PFSK-1 (cell line): ENCODE measurements around the gene NRXN3.

Experiments
- FOXP2 ChIP-seq: optimal IDR thresholded peaks from 2 replicates; pipeline ENCODE3; 2011; ENCODE audit warnings: borderline replicate concordance, control low read depth, inconsistent platforms; ENCODE audit not compliant: insufficient read depth; ENCODE audit errors: extremely low read length, extremely low read depth
- POLR2AphosphoS5 ChIP-seq: IDR thresholded peaks from 2 replicates; pipeline ENCODE4 v1.6.1; 2012; ENCODE audit warnings: low read depth, mild to moderate bottlenecking, control low read depth, low read length, moderate library complexity
- REST ChIP-seq, 2 experiments: IDR thresholded peaks; 2 replicates each; pipeline versions ENCODE4 v1.6.1 to v1.8.0; 2011 to 2012; ENCODE audit warnings: low read depth in 2 of 2, low read length in 2 of 2, control low read depth in 1 of 2, inconsistent platforms in 1 of 2, mild to moderate bottlenecking in 1 of 2, moderate library complexity in 1 of 2; ENCODE audit not compliant: insufficient read depth in 1 of 2
- SIN3A ChIP-seq: IDR thresholded peaks from 2 replicates; pipeline ENCODE4 v1.6.1; 2012; ENCODE audit warnings: mild to moderate bottlenecking, low read length, moderate library complexity, borderline replicate concordance; ENCODE audit not compliant: insufficient read depth
- TAF1 ChIP-seq: IDR thresholded peaks from 2 replicates; pipeline ENCODE4 v1.6.1; 2012; ENCODE audit warnings: low read length, control low read depth, borderline replicate concordance; ENCODE audit not compliant: insufficient read depth

- TF ChIP-seq POLR2AphosphoS5 = no peak
- TF ChIP-seq SIN3A = no peak
- TF ChIP-seq TAF1 = no peak
- no peak for TF ChIP-seq REST (IDR thresholded peaks at IDR 0.05; ENCODE audit: insufficient read depth in 1 of 2, low read depth in 2 of 2, low read length in 2 of 2)
- no peak for TF ChIP-seq FOXP2
These were observed 930.4 kb downstream of the NRXN3 start for GRCh38 chr14:79100578-79100977.
